GM21423 (cell line): Measurements from ENCODE around the gene MGARP.
"Not testable (repeated sequence)": the region's sequence is repeated elsewhere in the genome, so short reads cannot be mapped to it uniquely, and the experiment has no call there.

Source experiments
- ATAC-seq: cut with Tn5 transposase; IDR thresholded peaks from one replicate; pipeline ENCODE4 v1.9.1; 2021; ENCODE audit warnings: mild to moderate bottlenecking, moderate library complexity; ENCODE audit not compliant: unreplicated experiment

Gene MGARP

DNA sequence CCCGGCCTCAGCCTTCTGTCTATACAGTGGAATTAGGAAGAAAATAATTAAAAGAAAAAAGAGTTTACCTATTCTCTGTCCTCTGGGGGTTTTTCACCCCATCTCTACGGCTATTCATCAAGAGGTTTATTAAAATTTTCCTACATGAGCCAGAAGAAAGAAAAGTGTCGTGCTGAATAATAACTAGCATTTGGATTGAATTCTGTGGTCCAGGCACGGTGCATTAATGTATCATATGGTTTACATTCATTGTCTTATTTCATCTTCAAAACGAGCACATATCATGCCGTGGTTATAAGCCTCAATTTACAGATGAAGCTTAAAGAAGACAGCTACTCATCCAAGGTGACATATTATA is 15.9 kb upstream of the MGARP start:
- ATAC-seq = peak; percentile 3

DNA sequence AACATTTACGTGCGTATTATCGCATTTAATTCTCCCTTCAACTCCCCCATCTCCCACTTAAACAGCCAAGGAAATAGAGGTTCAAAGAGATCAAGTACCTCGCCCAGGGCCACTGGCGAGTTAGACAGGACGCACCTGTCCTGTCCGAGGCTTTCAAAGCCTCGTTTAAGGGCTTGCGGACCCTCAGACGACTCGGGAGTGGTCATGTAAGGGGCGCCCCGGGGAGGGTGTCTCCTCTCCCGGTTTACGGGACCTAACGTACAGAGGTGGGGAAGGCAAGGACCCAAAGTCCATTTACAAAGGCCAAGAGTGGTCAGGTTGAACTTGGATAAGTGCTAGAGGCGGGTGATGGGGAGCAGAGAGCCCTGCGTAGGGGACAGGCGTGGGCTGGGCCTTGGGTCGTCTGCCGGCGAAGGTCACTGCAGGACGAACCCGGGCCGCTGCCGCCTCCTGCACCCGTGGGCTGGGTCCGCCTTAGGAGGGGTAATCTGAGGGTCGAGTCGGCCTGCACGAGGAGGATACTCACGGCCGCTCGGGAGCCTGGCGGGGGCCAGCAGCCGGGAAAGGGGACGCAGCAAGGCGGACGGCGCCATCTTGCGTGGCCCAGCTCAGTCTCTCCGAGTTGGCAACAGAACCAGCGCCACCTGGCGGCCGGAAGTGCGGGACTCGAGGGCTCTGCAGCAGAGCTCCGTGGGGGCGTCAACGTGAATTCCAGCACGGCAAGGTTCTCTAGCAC is 15.3 kb upstream of the MGARP start:
- ATAC-seq = peak; percentile 93

DNA sequence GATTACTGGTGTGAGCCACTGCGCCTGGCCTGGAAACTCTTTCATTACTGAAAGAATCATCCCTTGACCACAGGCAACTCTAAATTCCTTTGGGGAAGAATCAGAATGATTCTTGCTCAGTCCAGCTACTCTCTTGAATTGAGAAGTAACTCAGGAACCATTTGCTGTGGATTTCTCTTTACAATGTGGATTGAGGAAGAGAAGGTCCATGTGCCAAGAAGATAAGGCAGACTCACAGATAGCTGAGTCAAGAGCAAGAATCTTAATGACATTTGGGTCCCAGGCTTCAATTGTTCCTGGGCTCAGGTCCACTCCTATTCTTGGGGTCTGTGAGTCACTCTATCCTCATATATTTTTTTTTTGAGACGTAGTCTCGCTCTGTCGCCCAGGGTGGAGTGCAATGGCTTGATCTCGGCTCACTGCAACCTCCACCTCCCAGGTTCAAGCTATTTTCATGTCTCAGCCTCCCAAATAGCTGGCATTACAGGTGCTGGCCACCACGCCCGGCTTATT is 6.2 kb upstream of the MGARP start:
- ATAC-seq = no peak

DNA sequence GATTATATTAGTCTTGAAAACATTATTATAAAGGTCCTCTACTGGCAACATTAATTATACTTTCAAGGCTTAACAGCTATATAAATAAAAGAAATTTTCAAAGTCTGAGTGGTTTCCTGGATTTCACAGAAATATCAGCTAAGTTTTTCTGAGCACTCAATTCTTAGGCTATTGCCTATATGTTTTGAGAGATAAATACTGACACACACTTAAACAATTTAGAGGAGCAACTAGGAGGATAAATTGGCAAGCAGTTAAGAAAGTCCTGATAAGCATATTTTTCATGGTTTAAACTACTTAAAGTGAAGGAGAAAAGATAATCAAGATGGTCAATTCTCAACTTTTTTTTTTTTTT is 2.7 kb upstream of the MGARP start:
- no peak for ATAC-seq

DNA sequence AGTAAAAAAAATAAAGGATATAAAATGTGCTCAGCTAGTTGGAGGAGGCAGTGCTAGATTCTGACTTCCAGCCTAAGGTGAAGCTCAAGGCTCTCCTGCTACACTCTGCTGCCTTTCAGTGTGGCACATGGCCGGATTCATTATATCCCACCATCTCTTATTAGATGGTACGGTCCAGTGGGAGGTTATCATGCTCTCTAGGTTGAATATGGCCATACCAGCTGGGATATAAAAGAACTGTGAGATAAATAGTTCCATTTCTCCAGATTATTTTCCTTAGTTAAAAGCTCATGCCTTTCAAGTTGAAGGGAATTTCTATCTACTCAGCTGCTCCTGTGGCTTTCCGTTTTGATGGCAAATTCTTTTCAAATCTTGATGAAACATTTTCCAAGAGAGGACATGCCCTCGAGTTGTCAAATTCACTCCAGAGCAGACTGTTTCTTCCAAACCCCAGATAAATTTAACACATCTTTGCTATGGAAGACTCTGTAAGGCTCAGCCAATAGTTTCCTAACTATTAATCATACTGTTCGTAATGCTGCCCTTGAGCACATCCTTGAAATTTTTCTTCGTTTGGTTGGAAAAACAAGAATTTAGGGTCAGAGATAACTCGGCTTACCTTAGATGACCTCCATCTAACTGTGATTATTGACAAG is 2.2 kb upstream of the MGARP start:
- no peak for ATAC-seq

DNA sequence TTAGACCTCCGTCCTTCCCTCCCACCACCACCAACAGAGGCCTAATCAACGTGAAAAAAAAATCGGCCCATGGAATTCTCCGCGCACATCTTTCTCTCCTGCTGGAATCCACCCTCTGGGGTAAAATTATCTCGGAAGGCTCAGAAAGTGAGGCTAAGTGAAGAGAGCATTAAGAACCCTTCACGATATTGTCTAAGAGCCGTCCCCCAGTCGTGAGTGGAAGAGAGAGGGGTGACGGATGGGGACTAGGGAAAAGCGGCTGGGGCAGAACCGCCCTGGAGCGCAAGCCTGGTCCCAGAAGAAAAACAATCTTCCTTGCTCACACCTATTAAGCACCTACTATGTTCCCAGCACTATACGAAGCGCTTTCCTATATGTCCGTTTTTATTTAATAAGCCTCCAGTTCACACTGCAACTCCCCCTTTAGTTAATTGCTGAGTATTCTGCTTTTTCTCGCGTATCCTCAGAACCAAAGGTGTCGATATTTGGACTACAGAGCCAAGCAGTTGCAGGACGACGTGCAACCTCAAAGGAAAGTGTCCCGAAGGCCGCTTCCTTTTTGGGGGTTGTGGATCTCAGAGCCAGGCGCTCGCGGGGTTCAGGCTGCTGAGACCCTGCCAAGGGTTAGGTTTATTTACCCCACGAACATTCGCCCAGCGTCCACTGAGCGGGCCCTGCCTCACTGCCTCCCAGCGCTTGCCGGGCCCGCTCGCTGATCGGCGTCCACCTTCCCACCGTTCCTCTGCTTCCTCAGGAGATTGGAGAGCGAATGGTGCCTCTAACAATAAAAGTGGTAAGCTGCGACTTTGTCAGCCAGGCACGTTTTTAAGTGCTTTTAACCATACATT is 889 bp downstream of the MGARP start:
- ATAC-seq = no peak

DNA sequence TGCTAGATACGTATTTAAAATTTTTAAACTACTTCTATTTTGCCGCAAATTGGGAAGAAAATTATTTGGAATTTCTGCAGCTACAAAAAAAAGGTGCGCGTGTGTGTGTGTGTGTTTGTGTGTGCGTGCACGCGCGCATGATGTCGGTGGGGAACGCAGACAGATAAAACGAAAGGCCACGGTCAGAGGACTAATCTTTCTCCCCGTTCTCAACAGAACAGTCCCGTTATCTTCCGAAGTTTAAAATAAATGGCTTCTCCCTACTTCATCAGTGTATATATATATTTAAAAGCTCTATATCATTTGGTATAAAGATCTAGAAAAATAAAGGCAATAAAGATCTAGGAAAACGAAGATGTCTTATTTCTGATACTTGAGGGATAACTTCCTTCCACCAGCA is 1.5 kb downstream of the MGARP start:
- no peak for ATAC-seq

DNA sequence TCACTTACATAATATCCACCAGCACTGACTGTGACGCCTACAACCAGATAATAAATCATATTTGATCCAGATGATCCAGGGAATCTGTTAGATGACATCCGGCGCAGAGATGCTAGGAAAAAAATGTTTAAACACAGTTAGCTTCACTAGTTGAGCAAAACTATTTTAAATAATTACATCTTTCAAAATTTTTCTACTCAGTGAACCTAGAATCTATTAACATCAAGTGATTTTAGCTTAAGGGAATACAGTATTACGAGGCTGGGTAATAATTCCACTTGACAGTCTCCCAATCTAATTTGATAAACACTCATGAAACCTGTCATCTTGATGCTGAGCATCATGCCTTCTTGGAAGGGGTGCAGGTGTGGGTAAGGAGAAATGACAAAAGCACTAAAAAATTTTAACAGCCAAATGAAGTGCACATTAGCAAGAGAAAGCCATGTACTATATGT is 4.7 kb downstream of the MGARP start:
- ATAC-seq = no peak

DNA sequence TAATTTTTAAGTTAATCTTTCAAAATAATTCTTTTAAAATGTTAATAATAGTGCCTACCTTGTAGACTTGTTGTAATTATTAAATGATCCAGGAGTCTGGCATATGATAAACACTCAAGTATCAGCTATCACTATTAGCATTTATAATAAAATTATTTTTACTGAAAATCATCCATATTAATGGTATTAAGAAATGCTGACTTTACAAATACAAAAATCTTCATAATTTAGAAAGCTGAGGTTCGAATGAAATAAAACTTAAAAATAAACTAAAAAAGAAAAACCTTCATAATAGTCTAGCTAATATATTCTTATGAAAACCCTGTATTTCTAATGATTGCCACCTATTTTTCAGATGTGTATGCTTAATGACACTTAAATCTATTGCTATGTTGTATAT is 5.2 kb downstream of the MGARP start:
- ATAC-seq = no peak

DNA sequence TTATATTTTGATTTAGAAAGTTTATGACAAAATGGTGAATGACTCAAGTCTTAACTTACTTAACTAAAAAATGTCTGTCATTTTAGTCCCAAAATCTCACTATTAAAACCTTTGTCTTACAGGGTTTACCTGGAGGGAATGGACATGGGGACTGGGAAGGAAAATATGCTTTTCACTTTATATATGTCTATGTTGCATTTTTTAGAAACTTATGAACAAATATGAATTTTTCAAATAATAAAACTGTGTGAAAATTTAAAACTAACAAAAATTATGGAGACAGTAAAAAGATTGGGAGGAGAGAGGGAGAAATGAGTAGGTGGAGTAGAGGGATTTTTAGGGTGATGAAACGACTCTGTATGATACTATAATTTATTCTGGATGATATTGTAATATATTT is 6.2 kb downstream of the MGARP start:
- ATAC-seq = no peak

DNA sequence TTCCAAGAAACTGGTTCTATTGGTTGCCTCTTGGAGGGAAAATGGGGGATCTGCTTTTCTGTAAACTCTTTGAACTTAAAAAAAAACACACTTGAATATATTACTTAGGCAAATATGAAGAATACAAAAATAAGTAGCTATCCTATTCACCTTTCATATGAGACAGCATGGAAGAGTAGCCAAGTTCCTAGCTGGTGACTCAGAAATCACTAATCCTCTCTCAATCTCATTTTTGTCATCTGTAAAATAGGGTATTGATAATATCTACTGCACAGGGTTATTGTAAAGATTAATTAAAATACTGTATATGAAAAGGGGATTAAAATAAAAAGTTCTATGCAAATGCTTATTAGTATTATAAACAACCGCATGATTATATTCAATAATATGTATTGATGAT is 12.7 kb downstream of the MGARP start:
- no peak for ATAC-seq

DNA sequence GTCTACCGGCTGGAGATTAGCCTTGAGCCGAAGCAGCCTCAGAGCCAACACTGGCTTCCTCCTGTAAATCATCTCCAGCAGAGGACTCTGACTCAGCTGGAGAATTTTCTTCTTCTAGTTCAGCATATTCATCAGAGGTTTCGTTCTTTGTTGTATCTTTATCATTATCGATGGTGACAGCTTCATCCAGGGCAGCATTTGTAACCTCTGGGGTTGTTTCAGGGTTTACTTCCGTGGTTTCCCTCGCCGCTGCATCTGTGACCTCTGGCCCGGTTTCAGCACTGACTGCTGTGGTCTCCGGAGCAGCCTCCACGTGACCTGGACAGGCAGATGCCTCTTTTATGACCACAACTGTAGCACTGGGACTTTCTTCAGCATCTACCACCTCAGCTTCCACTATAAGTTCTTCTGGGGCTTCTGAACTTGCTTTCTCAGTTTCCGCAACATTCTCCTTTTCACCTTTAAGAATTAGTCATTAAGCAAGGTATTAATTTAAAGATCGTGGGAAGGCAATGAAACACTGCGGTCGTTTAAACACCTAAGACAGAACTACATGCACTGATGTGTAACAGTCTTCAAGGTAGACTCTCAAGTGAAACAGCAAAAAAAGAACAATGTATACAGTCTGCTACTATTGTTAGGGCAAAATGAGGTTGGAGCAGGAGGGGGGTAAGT is 13.3 kb downstream of the MGARP start:
- ATAC-seq = peak; percentile 96

DNA sequence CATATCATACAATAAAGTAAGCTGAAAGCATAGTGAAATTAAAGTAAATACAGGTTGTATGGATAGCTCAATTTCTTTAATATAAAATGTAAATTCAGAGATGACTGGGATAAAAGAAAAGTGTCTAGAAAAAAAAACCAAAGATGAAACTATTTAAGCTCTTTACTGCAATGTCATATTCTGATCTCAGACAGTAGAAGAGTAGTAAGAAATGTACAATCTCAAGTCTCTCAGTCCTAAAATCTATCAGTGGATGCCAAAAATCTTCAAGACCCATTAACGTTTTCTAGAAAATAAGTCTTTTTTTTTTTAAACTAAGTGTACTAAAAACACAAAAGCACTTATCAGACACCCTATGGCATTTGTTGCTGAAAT is 13.8 kb downstream of the MGARP start:
- peak; percentile 0 for ATAC-seq

DNA sequence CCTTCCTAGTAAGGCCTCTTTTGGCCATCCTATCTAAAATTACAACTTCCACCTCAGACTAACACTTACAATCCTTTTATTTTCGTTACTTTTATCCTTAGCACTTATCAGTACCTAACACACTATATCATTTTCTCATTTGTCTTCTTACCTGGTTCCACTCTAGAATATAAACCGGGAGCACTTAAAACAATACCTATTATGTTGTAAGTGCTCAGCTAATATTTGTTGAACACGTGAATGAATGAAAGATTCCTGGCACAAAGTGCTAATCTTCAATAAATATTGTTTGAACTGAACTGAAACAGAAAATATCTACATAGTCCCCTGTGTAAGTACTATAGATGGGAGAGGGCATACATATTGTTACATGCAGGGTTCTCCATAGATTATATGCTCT is 14.4 kb downstream of the MGARP start:
- ATAC-seq = no peak

DNA sequence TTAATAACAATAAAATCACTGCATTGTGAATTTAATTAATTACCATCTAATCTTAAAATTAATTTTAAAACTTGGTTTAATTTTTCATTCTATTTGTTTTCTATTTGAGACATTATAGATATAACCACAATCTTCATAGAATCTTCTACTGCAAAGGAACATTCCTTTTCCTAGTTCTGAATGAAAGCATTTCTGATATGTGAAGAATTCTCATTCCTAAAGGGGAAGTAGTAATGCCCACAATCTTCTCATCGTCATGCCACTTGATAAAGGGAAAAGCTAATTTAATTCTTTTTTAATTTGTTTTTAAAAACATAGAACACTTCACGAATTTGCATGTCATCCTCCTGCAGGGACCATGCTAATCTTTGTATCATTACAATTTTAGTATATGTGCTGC is 23.7 kb downstream of the MGARP start:
- ATAC-seq = no peak

DNA sequence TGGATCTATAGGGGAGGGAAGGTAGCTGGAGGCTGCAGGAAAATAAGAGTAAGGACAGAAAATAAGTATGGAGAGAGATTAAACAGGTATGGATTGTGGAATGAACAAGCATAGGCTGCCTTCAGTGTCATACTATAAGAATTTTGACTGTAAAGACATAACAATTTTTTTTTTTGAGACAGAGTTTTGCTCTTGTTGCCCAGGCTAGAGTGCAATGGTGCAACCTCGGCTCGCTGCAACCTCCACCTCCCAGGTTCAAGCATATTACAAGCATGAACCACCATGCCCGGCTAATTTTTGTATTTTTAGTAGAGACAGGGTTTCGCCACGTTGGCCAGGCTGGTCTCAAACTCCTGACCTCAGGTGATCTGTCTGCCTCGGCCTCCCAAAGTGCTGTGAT is 24.4 kb downstream of the MGARP start:
- ATAC-seq = not testable (repeated sequence)

DNA sequence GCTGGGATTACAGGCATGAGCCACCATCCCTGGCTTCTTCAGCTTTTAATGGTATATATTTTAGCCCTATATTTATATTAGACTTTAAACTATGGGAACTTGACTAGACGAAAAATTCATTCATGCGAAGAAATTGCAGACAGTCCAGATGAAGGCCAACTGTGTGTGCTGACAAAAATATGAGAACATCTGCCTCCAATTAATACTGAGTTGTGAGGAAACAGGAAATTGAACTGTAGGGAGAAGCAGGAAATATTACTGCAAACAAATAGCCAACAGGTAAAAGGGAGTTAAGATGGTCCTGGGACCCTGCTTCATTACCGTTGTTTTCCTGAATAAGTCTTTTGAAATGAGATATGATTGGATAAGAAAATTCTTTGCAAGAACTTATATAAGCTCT is 26.3 kb downstream of the MGARP start:
- ATAC-seq = no peak

DNA sequence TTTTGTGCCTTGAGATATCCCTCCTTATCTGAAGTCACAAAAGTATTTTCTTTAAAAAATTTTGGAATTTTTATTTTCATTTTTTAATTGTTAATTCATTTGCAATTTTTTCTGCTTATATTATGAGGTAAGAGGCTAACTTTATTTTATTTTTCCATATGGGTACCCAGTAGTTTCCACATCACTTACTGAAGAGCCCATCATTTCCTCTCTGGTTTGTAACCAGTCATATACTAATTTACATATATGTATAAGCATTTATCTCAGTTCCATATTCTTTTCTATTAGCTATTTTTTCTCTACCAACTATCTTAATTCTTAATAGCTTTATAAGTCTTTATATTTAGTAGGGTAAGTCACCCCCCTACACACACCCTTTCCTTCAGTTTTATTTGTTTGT is 27.0 kb downstream of the MGARP start:
- ATAC-seq = no peak

DNA sequence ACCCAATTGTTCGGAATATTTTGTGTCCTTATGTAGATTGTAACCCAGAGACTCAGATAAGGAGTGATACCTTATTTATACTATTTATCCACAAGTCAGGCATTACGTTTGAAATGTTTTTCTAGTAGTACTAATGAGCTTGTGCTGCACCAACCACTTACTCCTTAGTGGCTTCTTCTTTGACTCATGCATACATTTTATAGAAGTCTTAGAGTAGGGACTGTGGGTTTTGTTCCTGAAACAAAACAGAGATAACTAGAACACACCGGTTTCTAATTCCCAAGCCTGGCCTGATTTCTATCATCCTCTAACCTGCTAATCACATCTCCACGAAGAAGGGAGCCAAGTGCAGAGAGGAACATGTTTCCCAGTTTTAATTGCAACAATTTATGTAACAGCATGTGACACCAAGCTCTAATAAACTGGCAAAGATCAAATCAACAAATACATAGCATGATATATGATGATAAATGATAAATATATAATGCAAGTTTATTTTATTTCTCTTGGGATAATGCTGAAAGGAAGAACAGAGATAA is 32.3 kb downstream of the MGARP start:
- ATAC-seq = no peak

DNA sequence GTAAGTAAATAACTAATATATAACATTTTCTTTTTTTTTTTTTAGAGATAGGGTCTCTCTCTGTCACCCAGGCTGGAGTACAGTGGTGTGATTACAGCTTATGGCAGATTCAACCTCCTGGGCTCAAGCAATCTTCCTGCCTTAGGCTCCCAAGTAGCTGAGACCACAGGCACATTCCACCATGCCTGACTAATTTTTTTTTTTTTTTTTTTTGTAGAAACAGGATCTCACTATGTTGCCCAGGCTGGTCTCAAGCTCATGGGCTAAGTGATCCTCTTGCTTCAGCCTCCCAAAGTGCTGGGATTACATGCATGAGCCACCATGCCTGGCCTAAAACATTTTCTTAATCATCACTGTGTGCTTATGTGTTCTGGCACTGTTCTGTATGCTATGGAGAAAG is 32.8 kb downstream of the MGARP start:
- ATAC-seq = no peak

DNA sequence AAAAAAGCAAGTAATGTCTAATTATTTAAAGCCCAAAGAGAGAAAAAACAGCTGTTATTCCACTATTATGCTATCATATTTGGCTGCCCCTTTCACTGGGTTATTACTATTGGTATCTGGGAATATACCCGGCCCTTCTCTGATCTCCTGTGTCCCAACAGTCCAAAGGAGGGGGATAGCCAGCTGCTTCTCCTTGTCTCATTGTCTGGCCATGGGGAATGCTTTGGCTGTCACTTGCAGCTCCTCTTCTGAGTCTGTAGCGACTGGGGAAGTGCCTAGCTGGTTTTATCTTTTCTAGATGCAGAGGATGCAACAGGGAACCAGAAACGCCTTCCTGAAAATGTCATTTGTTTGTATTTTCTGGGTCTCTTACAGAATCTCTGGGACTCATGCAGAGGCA is 33.9 kb downstream of the MGARP start:
- ATAC-seq = no peak
